ENCODE measurements around the gene MRGPRG.

- TF ChIP-seq CTCF (IDR thresholded peaks at IDR 0.05; ENCODE audit: insufficient read depth, low read length, poor library complexity, severe bottlenecking) = no peak
- TF ChIP-seq EZH2phosphoT487 (conservative IDR thresholded peaks at IDR 0.05; ENCODE audit: low read length) = no peak
Observed at GRCh38 chr11:3202305-3202704, 16.3 kb downstream of the MRGPRG start.

All from SU-DHL-6 (cell line).